C4-2B (cell line): ENCODE data around the gene EFCAB6.

Source experiments
- CTCF ChIP-seq: fragments of 450-650 bp; conservative IDR thresholded peaks from 2 replicates; pipeline ENCODE4 v1.5.1; 2017; ENCODE audit warnings: mild to moderate bottlenecking
- ZFX ChIP-seq: fragments of 450-650 bp; IDR thresholded peaks from 2 replicates; pipeline ENCODE4 v1.6.1; 2017

DNA sequence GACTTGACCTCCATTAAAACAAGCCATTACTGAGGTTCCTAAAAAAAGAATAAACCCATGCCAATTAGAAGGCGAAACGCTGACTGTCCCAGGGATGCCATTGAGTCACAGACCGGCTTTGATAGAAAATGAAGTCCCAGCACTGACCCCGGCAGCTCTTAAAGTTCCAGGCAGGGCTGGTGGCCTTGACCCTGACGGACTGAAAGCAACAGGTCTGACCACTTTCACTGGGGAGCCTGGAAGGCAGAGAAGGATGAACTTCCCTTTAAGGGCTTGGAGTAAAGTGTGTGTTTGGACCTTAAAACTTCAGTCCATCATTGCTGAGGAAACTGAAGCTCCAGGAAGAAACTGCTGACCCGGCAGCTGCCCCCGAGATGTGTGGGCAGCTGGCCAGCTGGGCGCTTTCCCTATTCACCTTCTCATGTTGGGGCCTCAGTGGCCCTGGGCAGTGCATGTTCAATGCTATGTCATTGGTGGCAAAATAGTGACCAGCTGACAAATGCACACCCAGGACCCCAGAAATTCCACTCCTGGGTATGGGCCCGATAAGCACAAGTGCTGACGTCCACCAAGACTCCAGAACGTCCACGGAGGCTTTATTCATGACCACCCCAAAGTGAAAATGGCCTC, 18.9 kb upstream of the EFCAB6 start:
- TF ChIP-seq CTCF (no peak), ZFX (no peak)
